Measurements from ENCODE around the gene MAPK8IP1.
"Not testable (repeated sequence)": the region's sequence is repeated elsewhere in the genome, so short reads cannot be mapped to it uniquely, and the experiment has no call there.

The MAPK8IP1 gene

GRCh38 chr11:45885274-45885920, at the start of gene MAPK8IP1:
MAPK8IP1 (plus strand) TSS chr11:45885651; CDS start chr11:45885821, 170 bp downstream.
- peak; percentile 27 for DNase-seq

- no peak for DNase-seq
Measured at GRCh38 chr11:45839204-45839603, 46.2 kb upstream of the MAPK8IP1 start.

DNA sequence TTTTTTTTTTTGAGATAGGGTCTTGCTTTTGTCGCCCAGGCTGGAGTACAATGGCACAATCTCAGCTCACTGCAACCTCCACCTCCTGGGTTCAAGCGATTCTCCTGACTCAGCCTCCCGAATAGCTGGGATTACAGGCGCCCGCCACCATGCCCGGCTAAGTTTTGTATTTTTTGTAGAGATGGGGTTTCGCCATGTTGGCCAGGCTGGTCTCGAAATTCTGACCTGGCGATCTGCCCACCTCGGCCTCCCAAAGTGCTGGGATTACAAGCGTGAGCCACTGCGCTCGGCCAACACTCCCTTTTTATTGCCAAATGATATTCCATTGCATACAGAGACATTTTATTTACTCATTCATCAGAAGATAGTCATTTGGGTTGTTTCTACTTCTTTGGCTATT, 45.2 kb upstream of the MAPK8IP1 start:
- not testable (repeated sequence) for DNase-seq

DNA sequence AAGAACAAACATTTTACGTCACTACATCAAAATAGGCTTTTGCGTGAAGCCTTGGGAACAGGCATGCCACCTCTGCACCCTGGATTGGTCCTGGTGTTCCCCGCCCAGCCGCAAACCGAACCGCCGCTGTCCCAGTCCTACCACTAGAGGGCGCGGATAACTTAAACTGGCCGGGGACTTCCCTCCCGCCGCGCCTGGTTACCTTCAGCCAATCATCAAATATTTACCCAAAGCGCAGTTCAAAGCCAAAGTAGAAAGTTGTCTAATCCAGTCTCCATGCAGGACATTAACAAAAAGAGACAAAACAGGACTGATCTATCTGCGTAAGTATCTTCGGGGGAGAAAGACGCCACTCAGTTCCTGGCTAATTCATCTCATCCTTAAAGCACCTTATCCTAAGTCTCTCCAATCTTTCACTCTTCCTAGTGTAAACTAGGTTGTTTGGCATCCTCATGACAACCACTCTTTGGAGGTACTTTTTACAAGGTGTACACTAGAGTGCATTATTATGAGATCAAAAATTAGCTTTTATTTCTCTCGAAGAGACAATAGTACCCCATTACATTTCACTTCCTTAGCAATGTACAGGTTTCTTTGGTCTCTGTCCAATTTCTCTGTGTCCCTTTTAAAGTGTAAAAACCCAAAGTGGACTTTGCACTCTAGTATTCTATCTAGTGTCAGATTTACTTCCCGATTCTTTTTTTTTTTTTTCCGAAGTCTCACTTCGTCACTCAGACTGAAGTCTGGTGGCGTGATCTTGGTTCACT, 42.1 kb upstream of the MAPK8IP1 start:
- DNase-seq, result peak; percentile 77

GRCh38 chr11:45844822-45845578, 40.5 kb upstream of the MAPK8IP1 start:
- no peak for DNase-seq

DNA sequence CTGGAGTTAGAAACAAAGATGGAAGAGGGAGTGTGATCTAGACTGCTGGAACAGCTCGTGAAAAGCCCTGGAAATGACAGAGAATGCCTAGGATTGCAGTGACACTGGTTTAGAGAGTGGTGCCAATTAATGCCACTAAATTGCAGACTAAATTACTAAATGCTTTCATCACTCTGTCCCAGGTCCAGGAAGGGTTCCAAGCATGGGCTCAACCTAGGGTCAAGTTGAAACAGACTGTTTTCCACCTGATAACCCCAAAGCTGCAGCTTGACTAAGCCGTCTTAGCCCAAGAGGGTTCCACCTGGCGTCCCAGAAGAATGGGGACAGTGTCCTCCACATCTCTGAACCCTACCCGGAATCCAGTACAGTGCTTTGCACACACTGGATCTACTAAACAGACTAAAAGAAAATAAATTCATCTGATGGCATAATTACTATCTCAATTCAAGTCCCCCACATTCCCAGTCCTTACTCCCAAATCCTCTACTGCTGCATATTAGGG, 39.2 kb upstream of the MAPK8IP1 start:
- no peak for DNase-seq

DNA sequence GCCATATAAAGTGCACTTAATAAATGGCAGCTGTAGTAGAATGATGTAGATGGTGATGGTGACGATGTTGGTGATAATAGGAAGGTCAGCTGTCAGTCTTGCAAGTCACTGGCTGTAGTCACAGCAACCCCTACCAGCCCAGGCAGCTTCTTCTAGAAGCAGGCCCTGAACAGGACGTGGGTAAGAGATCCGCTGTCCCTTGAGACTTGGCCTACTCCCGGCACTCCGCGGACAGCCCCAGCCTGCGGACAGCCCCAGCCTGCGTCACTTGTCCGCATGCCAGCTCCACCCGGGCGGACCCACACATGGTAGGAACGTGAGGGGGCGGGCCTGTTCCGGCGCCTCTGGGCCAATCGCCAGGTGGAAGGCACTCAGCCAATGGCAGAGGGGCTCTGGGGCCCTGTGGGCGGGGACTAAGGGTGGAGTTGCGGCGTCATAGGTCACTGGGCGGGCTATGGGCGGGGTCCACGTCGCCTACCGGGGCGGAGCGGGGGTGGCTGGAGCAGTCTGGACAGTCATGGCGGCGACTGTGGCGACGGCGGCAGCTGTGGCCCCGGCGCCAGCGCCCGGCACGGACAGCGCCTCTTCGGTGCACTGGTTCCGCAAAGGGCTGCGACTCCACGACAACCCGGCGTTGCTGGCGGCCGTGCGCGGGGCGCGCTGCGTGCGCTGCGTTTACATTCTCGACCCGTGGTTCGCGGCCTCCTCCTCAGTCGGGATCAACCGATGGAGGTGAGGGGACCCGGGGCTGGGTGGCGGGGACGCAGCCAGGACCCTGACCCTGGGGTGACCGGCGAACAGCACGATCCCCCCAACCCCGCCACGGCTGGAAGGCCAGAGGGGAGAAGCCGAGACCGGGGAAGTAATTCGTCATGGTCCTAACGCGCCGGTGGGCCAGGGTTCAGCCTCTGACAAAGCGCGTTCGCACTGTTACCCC, 38.2 kb upstream of the MAPK8IP1 start, which contains the start of gene CRY2:
Gene CRY2, plus strand, starts transcription at position 502 of the 937 bp plus-strand sequence. Its CDS starts 16 bp downstream, at position 518.
- DNase-seq, result peak; percentile 97

GRCh38 chr11:45847911-45848316, 37.5 kb upstream of the MAPK8IP1 start:
- peak; percentile 10 for DNase-seq

GRCh38 chr11:45848654-45849081, 36.8 kb upstream of the MAPK8IP1 start:
- DNase-seq, result no peak

- DNase-seq, result no peak
Measured at GRCh38 chr11:45850446-45850845, 35.0 kb upstream of the MAPK8IP1 start.

DNA sequence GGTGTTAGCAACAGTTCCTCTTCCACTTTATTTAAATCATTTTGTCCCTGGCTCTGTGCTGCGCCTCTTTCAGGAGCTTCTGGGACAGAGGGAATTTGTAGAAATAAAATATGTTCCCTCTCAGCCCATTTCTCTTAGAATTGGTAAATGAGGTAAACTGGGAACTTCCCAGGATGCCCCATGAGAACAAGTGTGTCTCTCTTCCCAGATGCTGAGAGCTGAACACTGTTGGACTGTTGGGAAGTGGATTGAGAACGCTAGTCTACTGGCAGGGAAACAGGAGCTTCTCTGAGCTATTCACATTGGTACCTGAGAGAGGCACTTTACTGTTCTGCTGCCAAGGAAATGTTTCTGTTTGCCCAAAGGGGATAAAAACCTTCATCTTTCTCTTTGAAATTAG, 34.2 kb upstream of the MAPK8IP1 start:
- no peak for DNase-seq

GRCh38 chr11:45852018-45852711, 33.3 kb upstream of the MAPK8IP1 start:
- no peak for DNase-seq

DNA sequence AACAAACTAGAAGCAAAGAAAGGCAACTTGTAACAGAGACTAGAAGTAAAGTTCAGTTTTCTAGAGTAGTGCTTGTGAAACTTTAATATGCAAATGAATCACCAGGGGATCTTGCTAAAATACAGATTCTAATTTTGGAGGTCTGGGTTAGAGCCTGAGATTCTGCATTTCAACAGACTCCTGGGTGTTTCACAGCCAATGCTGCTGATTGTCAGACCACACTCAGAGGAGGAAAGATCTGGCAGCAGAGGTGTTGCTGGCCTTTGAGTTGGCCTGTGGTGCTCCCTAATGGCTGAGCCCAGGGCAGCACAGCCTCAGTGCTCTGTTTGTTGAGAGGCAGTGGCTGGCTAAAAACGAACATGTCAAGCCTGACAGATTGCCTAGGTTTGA, 32.7 kb upstream of the MAPK8IP1 start:
- no peak for DNase-seq

- no peak for DNase-seq
Measured at GRCh38 chr11:45853332-45854219, 31.9 kb upstream of the MAPK8IP1 start.

- no peak for DNase-seq
Measured at GRCh38 chr11:45855308-45855707, 30.1 kb upstream of the MAPK8IP1 start.

DNA sequence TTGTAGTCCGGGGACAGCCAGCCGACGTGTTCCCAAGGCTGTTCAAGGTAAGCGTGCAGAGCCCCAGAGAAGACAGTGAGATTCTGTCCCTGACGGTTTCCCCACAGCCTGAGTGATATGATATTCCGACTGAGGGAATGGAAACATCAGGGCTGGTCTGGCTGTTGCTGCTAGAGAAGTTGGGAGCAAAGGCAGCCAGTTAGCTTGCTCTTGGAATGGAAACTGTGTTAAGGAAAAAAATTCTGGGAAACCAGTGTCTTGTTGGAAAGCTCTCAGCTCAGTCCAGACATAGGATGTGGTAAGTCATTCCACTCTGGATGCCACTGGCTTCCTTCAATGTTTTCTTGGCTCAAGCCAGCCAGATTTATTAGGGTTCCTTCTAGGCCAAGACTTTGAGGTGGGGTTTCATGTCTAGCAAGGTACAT, 29.4 kb upstream of the MAPK8IP1 start:
- DNase-seq, result no peak

DNA sequence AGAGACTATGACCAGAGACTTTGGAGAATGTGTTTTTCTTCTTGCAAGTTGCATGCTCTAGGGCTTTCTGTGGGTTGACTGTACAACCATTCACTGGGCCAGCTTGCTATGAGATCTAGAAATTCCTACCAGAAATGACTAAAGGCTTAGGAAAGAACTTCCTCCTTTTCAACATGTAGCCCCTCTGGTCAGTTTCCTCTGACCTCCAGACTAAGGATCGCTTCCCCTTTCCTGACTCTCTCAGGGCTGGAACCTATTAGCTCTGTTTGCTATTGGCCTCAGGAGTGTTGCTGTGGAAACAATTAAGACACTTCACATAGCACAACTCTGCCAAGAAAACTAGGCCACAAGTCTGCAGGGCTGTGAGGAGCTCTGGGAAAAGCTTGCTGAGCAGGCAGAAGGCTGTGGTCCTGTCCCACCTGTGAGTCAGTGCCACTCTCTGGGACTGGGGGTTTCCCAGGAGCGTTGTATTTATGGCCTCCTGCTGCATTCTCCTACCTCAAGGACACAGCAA, 27.4 kb upstream of the MAPK8IP1 start:
- no peak for DNase-seq

DNA sequence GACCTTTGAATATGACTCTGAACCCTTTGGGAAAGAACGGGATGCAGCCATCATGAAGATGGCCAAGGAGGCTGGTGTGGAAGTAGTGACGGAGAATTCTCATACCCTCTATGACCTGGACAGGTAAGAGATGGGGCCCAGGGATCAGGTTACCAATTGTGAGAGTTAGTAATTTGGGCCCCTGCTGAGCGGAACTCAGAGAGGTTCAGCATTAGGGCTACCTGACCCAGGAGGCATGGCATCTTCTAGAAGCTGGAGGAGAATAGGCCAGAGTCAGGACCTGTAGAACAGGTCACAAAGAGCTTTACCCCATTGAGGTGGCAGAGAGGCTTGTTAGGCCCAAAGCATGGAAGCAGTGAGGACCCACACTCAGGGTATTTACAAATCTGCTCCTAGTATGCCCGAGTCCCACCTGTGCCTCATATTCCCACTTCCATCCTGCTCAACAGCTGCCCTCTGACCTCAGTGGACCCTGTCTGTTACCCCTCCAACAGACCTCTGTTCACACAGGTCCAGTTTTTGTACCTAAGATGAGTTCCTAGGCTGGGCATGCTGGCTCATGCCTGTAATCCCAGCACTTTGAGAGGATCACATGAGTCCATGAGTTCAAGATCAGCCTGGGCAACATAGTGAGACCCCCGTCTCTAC, 26.6 kb upstream of the MAPK8IP1 start:
- DNase-seq, result no peak

GRCh38 chr11:45859661-45860140, 25.8 kb upstream of the MAPK8IP1 start:
- DNase-seq, result no peak

Data from activated CD4-positive, alpha-beta T cell treated with anti-CD3 and anti-CD28 coated beads for 1 hour (primary cell).